ENCODE results near the gene C1orf226. TPM values are rescaled to one million over a fixed set of nuclear protein-coding genes. Genes with fewer than 3 reads are reported as not detected.

The C1orf226 gene
- total RNA-seq, 1 donor from 2014 or later: 2.7 TPM

DNA sequence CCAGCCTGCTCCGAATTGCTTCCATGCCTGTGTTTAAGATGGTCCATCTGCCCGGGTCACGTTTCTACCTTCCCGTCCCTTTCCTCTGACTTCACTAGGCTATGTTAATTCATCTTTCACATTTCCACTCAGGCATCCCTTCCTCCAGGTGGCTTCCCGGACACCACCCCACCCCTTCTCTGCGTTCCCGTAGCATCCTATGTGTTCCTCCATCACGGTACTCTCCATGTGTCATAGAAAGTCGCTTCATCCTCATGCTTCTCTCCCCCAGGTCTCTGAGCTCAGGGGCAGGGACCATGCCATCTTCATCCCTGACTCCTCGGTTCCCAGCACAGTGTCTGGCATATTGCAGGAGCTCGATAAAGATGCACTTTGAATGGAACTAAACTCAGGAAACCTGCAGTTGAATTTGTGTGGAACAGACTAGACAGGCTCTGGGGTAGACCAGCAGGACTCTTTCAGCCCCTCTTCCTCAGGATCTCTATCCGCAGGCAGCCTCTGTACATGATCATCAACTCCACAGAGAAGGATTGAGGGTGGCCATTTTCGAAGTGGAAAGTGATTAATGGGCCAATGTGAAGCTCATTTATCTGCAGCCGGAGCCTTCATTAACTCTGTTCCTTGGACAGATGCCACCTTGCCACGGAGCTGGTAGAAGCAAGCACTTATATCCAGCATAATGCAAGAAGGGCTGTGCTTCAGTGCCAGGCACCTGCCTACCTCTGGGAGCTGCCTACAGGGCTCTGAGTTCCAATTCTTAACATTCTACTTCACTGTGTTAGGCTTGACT lies 9.1 kb downstream of the C1orf226 start:
- H3K36me3 Mint-ChIP-seq (ENCODE audit: unreplicated experiment): no peaks in the 10 kb centered on the region
- H3K27ac Mint-ChIP-seq (ENCODE audit: unreplicated experiment): no peak overlapping the region
- DNase-seq (ENCODE audit: extremely low spot score, unreplicated experiment): peak; percentile 74
- no peak overlapping the region for H3K4me3 Mint-ChIP-seq (ENCODE audit: unreplicated experiment)
- H3K4me1 Mint-ChIP-seq (ENCODE audit: unreplicated experiment): peaks cover 3% of the 10 kb centered on the region
- TF ChIP-seq, protein P1, sequence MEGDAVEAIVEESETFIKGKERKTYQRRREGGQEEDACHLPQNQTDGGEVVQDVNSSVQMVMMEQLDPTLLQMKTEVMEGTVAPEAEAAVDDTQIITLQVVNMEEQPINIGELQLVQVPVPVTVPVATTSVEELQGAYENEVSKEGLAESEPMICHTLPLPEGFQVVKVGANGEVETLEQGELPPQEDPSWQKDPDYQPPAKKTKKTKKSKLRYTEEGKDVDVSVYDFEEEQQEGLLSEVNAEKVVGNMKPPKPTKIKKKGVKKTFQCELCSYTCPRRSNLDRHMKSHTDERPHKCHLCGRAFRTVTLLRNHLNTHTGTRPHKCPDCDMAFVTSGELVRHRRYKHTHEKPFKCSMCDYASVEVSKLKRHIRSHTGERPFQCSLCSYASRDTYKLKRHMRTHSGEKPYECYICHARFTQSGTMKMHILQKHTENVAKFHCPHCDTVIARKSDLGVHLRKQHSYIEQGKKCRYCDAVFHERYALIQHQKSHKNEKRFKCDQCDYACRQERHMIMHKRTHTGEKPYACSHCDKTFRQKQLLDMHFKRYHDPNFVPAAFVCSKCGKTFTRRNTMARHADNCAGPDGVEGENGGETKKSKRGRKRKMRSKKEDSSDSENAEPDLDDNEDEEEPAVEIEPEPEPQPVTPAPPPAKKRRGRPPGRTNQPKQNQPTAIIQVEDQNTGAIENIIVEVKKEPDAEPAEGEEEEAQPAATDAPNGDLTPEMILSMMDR (IDR thresholded peaks at IDR 0.05): no peak
- H3K27me3 Mint-ChIP-seq (ENCODE audit: unreplicated experiment): peaks cover 11% of the 10 kb centered on the region
- no peaks in the 10 kb centered on the region for H3K9me3 Mint-ChIP-seq (ENCODE audit: unreplicated experiment)

DNA sequence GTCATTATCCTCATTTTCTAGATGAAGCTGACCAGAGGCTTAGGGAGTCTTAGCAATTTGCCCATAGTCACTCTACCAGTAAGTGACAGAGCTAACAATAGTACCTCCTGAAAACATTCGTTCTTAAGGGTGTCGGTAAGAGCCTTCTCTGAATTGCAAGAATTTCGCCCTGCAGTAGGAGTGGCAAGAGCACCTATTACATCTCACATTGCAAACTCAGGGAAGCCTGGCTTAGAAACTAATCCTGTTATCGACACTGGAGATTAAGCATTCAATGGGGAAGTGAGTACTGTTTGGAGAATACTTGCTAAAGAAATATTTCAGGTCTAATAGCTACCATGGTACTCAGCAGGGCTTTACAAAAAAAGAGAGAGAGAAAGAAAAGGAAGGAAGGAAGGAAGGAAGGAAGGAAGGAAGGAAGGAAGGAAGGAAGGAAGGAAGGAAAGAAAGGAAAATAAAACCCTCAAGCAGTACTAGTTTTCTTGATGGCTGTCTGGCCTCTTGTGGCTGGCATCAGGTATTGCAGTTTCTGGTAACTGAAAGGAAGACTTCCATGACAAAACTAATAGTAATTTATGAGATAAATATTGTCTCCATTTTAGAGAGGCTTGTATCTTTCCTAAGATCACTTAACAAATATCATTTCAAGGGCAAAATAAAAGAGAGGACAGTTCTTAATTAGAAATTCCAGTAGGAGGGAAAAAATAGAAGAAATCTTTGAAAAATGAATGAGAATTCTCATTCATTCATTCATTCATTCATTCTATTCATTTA lies 10.4 kb downstream of the C1orf226 start:
- Mint-ChIP-seq H3K4me1 (ENCODE audit: unreplicated experiment) (peaks cover 3% of the 10 kb centered on the region), H3K9me3 (ENCODE audit: unreplicated experiment) (no peaks in the 10 kb centered on the region), H3K27me3 (ENCODE audit: unreplicated experiment) (peaks cover 25% of the 10 kb centered on the region), H3K27ac (ENCODE audit: unreplicated experiment) (no peak overlapping the region), H3K36me3 (ENCODE audit: unreplicated experiment) (no peaks in the 10 kb centered on the region), H3K4me3 (ENCODE audit: unreplicated experiment) (no peak overlapping the region)
- TF ChIP-seq, protein P1 (IDR thresholded peaks at IDR 0.05): peak; percentile 80
- peak; percentile 49 for DNase-seq (ENCODE audit: extremely low spot score, unreplicated experiment)

DNA sequence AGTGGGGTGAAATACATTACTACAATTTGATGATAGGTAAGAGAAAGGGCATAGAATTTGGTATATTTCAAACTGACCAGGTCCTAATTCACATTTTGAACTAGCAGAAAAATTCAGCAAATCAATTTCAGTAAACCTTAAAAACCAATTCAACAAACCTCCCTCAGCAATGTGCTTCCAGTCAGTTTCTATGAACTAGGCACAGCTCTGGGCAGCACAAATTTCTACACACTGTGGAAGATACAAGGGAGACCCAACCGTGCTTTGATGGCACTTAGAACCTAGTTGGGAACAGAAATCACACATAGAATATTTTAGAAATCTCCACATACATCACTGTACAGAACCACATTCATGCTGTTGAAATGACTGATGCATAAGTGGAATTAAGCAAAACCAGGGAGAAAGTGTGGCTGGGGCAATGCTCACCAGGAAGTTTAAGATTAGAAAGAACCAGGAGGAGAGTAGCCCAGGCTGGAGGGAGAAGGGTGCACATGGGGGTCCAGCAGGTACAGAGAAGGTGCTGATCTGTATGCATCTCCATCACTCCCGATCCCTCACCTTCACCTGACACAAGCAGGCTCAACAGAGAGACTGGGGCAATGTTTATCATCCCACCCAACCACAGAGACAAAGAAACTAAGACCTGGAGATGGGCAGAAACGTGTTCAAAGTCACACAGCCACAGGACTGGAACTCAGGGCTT lies 14.8 kb downstream of the C1orf226 start:
- H3K9me3 Mint-ChIP-seq (ENCODE audit: unreplicated experiment): no peaks in the 10 kb centered on the region
- peak; percentile 19 for DNase-seq (ENCODE audit: extremely low spot score, unreplicated experiment)
- H3K4me1 Mint-ChIP-seq (ENCODE audit: unreplicated experiment): peaks cover 13% of the 10 kb centered on the region
- no peak overlapping the region for H3K27ac Mint-ChIP-seq (ENCODE audit: unreplicated experiment)
- peaks cover 49% of the 10 kb centered on the region for H3K27me3 Mint-ChIP-seq (ENCODE audit: unreplicated experiment)
- TF ChIP-seq, protein P1 (IDR thresholded peaks at IDR 0.05): no peak
- H3K4me3 Mint-ChIP-seq (ENCODE audit: unreplicated experiment): no peak overlapping the region
- no peaks in the 10 kb centered on the region for H3K36me3 Mint-ChIP-seq (ENCODE audit: unreplicated experiment)

DNA sequence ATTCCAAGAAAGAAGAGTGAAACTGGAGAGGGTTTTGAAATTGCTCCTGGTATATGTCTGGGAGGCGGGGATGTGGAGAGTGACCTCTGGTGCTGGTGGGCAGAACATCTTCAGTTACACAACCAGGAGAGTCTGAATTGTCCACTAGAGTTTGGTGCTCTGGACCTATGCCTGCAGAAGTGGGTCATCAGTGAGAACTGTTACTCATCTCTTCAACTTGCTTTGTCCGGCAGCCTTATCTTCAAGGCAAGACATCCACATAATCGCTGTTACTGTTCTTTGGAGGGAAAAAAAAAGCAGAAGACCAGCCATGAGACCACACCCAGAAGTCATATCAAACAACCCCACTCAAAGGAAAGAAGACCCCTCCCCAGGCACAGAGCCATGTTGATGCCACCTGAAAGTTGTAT lies 15.5 kb downstream of the C1orf226 start:
- H3K27me3 Mint-ChIP-seq (ENCODE audit: unreplicated experiment): peaks cover 49% of the 10 kb centered on the region
- H3K4me3 Mint-ChIP-seq (ENCODE audit: unreplicated experiment): no peak overlapping the region
- TF ChIP-seq, protein P1 (IDR thresholded peaks at IDR 0.05): no peak
- DNase-seq (ENCODE audit: extremely low spot score, unreplicated experiment): peak; percentile 38
- H3K4me1 Mint-ChIP-seq (ENCODE audit: unreplicated experiment): peaks cover 13% of the 10 kb centered on the region
- H3K9me3 Mint-ChIP-seq (ENCODE audit: unreplicated experiment): no peaks in the 10 kb centered on the region
- H3K36me3 Mint-ChIP-seq (ENCODE audit: unreplicated experiment): no peaks in the 10 kb centered on the region
- no peak overlapping the region for H3K27ac Mint-ChIP-seq (ENCODE audit: unreplicated experiment)

Measured in osteocyte (in vitro differentiated cells).